ENCODE measurements around the gene LRP11. TPM values are rescaled to one million over a fixed set of nuclear protein-coding genes. Genes with fewer than 3 reads are reported as not detected.

The LRP11 gene
- total RNA-seq, 1 donor from 2014 or later = 0.29 TPM

DNA sequence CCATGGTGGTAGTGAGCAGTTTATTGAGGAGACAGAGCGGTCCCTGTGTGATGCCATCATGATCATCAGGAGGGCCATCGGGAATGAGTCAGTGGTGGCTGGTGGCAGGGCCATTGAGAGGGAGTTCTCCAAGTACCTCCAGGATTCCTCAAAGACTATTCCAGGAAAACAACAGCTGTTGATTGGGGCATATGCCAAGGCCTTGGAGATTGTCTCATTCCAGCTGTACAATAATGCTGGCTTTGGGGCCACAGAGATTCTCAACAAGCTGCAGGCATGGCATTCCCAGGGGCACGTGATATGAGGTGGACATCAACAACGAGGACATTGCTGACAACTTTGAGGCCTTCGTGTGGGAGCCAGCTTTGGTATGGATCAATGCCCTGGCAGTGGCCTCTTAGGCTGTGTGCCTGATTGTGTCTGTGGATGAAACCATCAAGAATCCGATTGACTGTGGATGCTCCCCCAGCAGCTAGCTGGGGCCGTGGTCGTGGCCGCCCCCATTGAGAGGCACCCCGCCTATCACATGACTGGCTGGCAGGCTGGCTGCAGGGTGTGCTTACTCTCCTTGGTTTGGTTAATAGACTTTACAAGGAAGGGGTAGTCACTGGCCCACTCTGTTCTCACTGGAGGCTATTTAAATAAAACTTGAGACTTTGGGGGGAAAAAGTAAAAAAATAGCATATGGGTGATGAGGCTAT, 17.1 kb upstream of the LRP11 start:
- TF ChIP-seq, protein P1, sequence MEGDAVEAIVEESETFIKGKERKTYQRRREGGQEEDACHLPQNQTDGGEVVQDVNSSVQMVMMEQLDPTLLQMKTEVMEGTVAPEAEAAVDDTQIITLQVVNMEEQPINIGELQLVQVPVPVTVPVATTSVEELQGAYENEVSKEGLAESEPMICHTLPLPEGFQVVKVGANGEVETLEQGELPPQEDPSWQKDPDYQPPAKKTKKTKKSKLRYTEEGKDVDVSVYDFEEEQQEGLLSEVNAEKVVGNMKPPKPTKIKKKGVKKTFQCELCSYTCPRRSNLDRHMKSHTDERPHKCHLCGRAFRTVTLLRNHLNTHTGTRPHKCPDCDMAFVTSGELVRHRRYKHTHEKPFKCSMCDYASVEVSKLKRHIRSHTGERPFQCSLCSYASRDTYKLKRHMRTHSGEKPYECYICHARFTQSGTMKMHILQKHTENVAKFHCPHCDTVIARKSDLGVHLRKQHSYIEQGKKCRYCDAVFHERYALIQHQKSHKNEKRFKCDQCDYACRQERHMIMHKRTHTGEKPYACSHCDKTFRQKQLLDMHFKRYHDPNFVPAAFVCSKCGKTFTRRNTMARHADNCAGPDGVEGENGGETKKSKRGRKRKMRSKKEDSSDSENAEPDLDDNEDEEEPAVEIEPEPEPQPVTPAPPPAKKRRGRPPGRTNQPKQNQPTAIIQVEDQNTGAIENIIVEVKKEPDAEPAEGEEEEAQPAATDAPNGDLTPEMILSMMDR (IDR thresholded peaks at IDR 0.05) = no peak
- DNase-seq = no peak
- H3K36me3 Mint-ChIP-seq (ENCODE audit: low read depth) = no peaks in the 10 kb centered on the region
- ATAC-seq (ENCODE audit: low read depth) = no peak
- intact Hi-C loops (cut with micrococcal nuclease) = no loop called here
- ChIA-PET POLR2A (no interaction called here), CTCF (no interaction called here)
- H3K9me3 Mint-ChIP-seq = no peaks in the 10 kb centered on the region
- no peaks in the 10 kb centered on the region for H3K4me1 Mint-ChIP-seq
- peaks cover 38% of the 10 kb centered on the region for H3K27me3 Mint-ChIP-seq
- H3K27ac Mint-ChIP-seq = no peak overlapping the region
- H3K4me3 Mint-ChIP-seq = no peak overlapping the region

DNA sequence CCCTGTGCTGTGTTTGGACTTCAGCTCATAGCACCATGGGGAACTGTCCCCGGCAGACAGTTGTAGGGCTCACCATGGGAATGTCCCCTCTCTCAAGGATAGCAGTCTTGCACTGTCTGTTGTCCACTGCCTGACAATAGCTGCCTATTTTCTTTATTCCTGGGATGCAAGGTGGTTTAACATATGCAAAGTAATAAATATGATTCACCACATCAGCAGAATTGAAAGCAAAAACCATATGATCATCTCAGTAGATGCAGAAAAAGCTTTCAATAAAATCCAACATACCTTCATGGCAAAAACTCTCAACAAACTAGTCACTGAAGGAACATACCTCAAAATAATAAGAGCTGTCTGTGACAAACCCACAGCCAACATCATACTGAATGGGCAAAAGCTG, 13.5 kb upstream of the LRP11 start:
- ATAC-seq (ENCODE audit: low read depth) (no peak), DNase-seq (no peak)
- no peak overlapping the region for H3K27ac Mint-ChIP-seq
- CTCF ChIA-PET = no interaction called here
- H3K9me3 Mint-ChIP-seq = peaks cover 2% of the 10 kb centered on the region
- no peaks in the 10 kb centered on the region for H3K4me1 Mint-ChIP-seq
- H3K36me3 Mint-ChIP-seq (ENCODE audit: low read depth) = no peaks in the 10 kb centered on the region
- POLR2A ChIA-PET = no interaction called here
- intact Hi-C loops (cut with micrococcal nuclease) = no loop called here
- H3K4me3 Mint-ChIP-seq = no peak overlapping the region
- TF ChIP-seq, protein P1 (IDR thresholded peaks at IDR 0.05) = no peak
- peaks cover 48% of the 10 kb centered on the region for H3K27me3 Mint-ChIP-seq

DNA sequence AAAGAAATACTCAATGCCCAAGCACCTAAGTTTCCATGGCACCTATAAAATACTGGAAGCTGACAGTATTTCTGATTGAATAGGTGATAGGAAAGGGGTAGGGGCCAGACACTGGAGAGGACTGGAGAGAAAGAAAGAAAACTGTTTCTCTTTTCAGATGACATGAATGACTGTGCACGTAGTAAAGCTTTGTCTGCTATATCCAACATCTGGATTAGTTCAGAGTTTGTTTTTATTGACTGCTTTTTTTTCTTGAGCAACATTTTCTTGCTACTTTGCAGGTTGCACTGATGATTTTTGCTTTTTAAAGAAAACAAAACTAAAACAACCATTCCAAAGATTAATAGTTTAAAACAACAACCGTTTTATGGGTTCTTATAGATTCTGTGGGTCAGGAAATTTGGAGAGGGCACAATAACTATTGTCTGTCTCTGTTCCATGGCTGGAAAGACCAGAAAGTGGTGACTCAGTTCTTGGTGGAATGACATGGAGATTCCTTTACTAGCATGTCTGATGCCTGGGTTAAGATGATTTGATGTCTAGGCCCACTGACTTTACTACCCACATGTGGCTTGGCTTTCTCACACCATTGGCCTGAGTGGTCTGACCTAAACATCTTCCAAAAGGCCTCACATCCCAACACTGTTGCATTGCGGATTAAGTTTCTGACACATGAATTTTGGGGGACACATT, 12.2 kb upstream of the LRP11 start:
- intact Hi-C loops (cut with micrococcal nuclease) = no loop called here
- Mint-ChIP-seq H3K4me3 (no peak overlapping the region), H3K9me3 (peaks cover 3% of the 10 kb centered on the region), H3K36me3 (ENCODE audit: low read depth) (no peaks in the 10 kb centered on the region), H3K27me3 (peaks cover 48% of the 10 kb centered on the region), H3K27ac (no peak overlapping the region), H3K4me1 (no peaks in the 10 kb centered on the region)
- ATAC-seq (ENCODE audit: low read depth) (no peak), DNase-seq (no peak)
- ChIA-PET CTCF (no interaction called here), POLR2A (no interaction called here)
- TF ChIP-seq, protein P1 (IDR thresholded peaks at IDR 0.05) = no peak

DNA sequence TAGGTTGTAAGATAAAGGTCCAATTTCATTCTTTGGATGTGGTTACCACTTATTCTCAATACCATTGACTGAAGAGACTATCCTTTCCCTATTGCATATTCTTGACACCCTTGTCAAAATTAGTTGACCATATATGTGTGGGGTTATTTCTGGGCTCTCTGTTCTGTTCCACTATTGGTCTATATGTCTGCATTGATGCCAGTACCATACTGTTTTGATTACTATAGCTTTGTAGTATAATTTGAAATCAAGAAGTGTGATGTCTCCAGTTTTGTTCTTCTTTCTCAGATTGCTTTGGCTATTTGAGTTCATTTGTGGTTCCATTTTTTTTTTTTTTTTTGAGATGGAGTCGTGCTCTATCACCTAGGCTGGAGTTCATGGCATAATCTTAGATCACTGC, 8.1 kb upstream of the LRP11 start:
- ATAC-seq (ENCODE audit: low read depth) = no peak
- ChIA-PET CTCF (no interaction called here), POLR2A (no interaction called here)
- TF ChIP-seq, protein P1 (IDR thresholded peaks at IDR 0.05) = no peak
- Mint-ChIP-seq H3K9me3 (peaks cover 5% of the 10 kb centered on the region), H3K27me3 (peaks cover 23% of the 10 kb centered on the region), H3K4me1 (no peaks in the 10 kb centered on the region), H3K36me3 (ENCODE audit: low read depth) (no peaks in the 10 kb centered on the region), H3K27ac (no peak overlapping the region), H3K4me3 (no peak overlapping the region)
- DNase-seq = no peak
- intact Hi-C loops (cut with micrococcal nuclease) = no loop called here

DNA sequence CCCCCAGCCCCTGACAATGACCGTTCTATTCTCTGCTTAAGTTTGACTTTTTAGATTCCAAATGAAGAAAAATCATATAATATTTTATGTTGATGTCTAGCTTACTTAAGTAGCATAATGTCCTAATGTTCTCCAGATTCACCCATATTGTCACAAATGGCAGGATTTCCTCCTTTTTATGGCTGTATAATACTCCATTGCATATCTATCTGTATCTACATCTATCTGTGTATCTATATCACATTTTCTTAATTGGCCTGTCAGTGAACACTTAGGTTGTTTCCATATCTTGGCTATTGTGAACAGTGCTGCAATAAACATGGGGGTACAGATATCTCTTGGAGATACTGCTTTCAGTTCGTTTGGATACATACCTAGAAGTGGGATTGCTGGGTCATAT, 7.0 kb upstream of the LRP11 start:
- ChIA-PET CTCF (no interaction called here), POLR2A (no interaction called here)

More for the DNA sequence above, 7.0 kb upstream of the LRP11 start:
- no peak for ATAC-seq (ENCODE audit: low read depth)
- Mint-ChIP-seq H3K4me3 (no peak overlapping the region), H3K4me1 (no peaks in the 10 kb centered on the region), H3K9me3 (peaks cover 5% of the 10 kb centered on the region), H3K27ac (no peak overlapping the region), H3K36me3 (ENCODE audit: low read depth) (no peaks in the 10 kb centered on the region), H3K27me3 (peaks cover 17% of the 10 kb centered on the region)
- intact Hi-C loops (cut with micrococcal nuclease) = no loop called here
- TF ChIP-seq, protein P1 (IDR thresholded peaks at IDR 0.05) = no peak
- no peak for DNase-seq
